A549 (cell line): ENCODE results near the gene SHKBP1. TPM values are rescaled to one million over a fixed set of nuclear protein-coding genes. Genes with fewer than 3 reads are reported as not detected.

Experiments used
- ATAC-seq, 2 experiments: fragments of 200-7000 bp in 1 of 2; fragments of >200 bp in 1 of 2; cut with Nextera tagmentation in 1 of 2; cut with Tn5 transposase in 1 of 2; 3 replicates each; pipeline versions ENCODE4 v1.8.0 to v1.9.1; 2018 to 2020; ENCODE audit warnings: mild to moderate bottlenecking in 1 of 2, moderate library complexity in 1 of 2
- CTCF ChIA-PET: fragments of 300-600 bp; sonication (Branson Sonifier 250); formaldehyde crosslinking; extraction: SDS; loops from one replicate; lab custom pipeline; 2021; ENCODE audit warnings: antibody characterized with exemption, inconsistent platforms; lab: Yijun Ruan, JAX
- POLR2A ChIA-PET: fragments of 350-600 bp; formaldehyde crosslinking; extraction: SDS; loops from one replicate; lab custom pipeline; 2021; ENCODE audit warnings: antibody characterized with exemption, inconsistent platforms; lab: Yijun Ruan, JAX
- DNase-seq, 2 experiments: peaks; one replicate each; pipeline versions ENCODE4 v3.0.0 to v3.0.0-alpha.2; 2011 to 2016; ENCODE audit warnings: low read depth in 1 of 2, low spot score in 1 of 2
- FAIRE-seq: peaks from 2 replicates; lab custom pipeline; 2011; peaks lifted over from hg19 to GRCh38; lab: Jason Lieb, UNC
- H3K27ac ChIP-seq, 2 experiments: fragments of >200 bp; sonication (Bioruptor Twin); formaldehyde crosslinking; 3 replicates each; pipeline ENCODE4 v1.5.1; 2016 to 2017
- H3K4me1 ChIP-seq: fragments of >200 bp; sonication (Bioruptor Twin); formaldehyde crosslinking; 3 replicates; pipeline ENCODE4 v1.6.1; 2016
- H3K4me2 ChIP-seq: fragments of >200 bp; sonication (Bioruptor Twin); formaldehyde crosslinking; 3 replicates; pipeline ENCODE4 v1.6.1; 2016
- H3K4me3 ChIP-seq: fragments of >200 bp; sonication (Bioruptor Twin); formaldehyde crosslinking; 3 replicates; pipeline ENCODE4 v1.5.1; 2016
- H3K9me3 ChIP-seq: fragments of >200 bp; sonication (Bioruptor Twin); formaldehyde crosslinking; 3 replicates; pipeline ENCODE4 v1.6.1; 2016
- BCL3 ChIP-seq: fragments of >200 bp; sonication (Bioruptor Twin); formaldehyde crosslinking; IDR thresholded peaks from 3 replicates; pipeline ENCODE4 v1.6.1; 2016
- BHLHE40 ChIP-seq: IDR thresholded peaks from 2 replicates; pipeline ENCODE4 v1.6.1; 2012; ENCODE audit warnings: low read depth, low read length, inconsistent platforms
- CBX8 ChIP-seq: fragments of 200-600 bp; sonication (generic); IDR thresholded peaks from 2 replicates; pipeline ENCODE4 v1.6.1; 2016
- CEBPB ChIP-seq, 2 experiments: fragments of >200 bp in 1 of 2; sonication (Bioruptor Twin) in 1 of 2; formaldehyde crosslinking in 1 of 2; IDR thresholded peaks; 2 replicates each; pipeline ENCODE4 v1.6.1; 2012 to 2016
- CHD4 ChIP-seq: fragments of 200-600 bp; sonication (generic); IDR thresholded peaks from 2 replicates; pipeline ENCODE4 v1.6.1; 2016; ENCODE audit warnings: antibody characterized with exemption, mild to moderate bottlenecking, borderline replicate concordance
- ELK1 ChIP-seq: fragments of 150-350 bp; IDR thresholded peaks from 2 replicates; pipeline ENCODE4 v1.6.1; 2014; ENCODE audit warnings: low read depth, mild to moderate bottlenecking, low read length
- FOSB ChIP-seq: fragments of 250-450 bp; sonication (Bioruptor Pico); IDR thresholded peaks from 2 replicates; pipeline ENCODE4 v1.5.0; 2020; ENCODE audit warnings: mild to moderate bottlenecking, moderate library complexity
- FOXS1 ChIP-seq: fragments of 250-450 bp; sonication (Bioruptor Pico); IDR thresholded peaks from 2 replicates; pipeline ENCODE4 v1.5.0; 2020; ENCODE audit warnings: mild to moderate bottlenecking, moderate library complexity
- GATA3 ChIP-seq: IDR thresholded peaks from 2 replicates; pipeline ENCODE4 v1.6.1; 2012; ENCODE audit warnings: borderline replicate concordance
- HEYL ChIP-seq: fragments of 250-450 bp; sonication (Bioruptor Pico); IDR thresholded peaks from 2 replicates; pipeline ENCODE4 v1.8.0; 2021; ENCODE audit warnings: mild to moderate bottlenecking, moderate library complexity
- HOXB5 ChIP-seq: fragments of 250-450 bp; sonication (Bioruptor Pico); IDR thresholded peaks from 2 replicates; pipeline ENCODE4 v1.5.0; 2020; ENCODE audit warnings: mild to moderate bottlenecking, moderate library complexity
- KDM1A ChIP-seq: fragments of 200-600 bp; sonication (generic); IDR thresholded peaks from 2 replicates; pipeline ENCODE4 v1.6.1; 2016; ENCODE audit warnings: low read depth, mild to moderate bottlenecking
- MYC ChIP-seq: IDR thresholded peaks from 2 replicates; pipeline ENCODE4 v1.6.1; 2012; ENCODE audit warnings: mild to moderate bottlenecking, inconsistent platforms, low read length, improper control_type of control experiment, borderline replicate concordance
- NFE2L2 ChIP-seq: fragments of 150-350 bp; conservative IDR thresholded peaks from 2 replicates; pipeline ENCODE4 v1.6.1; 2014; ENCODE audit warnings: low read length
- NPAS2 ChIP-seq: fragments of 250-450 bp; sonication (Bioruptor Pico); IDR thresholded peaks from 2 replicates; pipeline ENCODE4 v1.8.0; 2022; ENCODE audit warnings: mild to moderate bottlenecking, moderate library complexity, borderline replicate concordance
- RCOR1 ChIP-seq: fragments of 150-350 bp; IDR thresholded peaks from 2 replicates; pipeline ENCODE4 v1.6.1; 2014; ENCODE audit warnings: antibody characterized with exemption, low read length, low read depth
- SREBF2 ChIP-seq: fragments of 450-650 bp; IDR thresholded peaks from 2 replicates; pipeline ENCODE4 v1.6.1; 2014; ENCODE audit warnings: mild to moderate bottlenecking, moderate library complexity
- TFCP2L1 ChIP-seq: fragments of 250-450 bp; sonication (Bioruptor Pico); IDR thresholded peaks from 2 replicates; pipeline ENCODE4 v1.5.0; 2021; ENCODE audit warnings: mild to moderate bottlenecking
- TP53 ChIP-seq: fragments of 250-450 bp; sonication (Bioruptor Pico); IDR thresholded peaks from 2 replicates; pipeline ENCODE4 v1.5.0; 2021; ENCODE audit warnings: mild to moderate bottlenecking, moderate library complexity
- ZNF302 ChIP-seq: fragments of 250-450 bp; sonication (Bioruptor Pico); IDR thresholded peaks from 2 replicates; pipeline ENCODE4 v1.9.0; 2021; ENCODE audit warnings: inconsistent platforms, mild to moderate bottlenecking, moderate library complexity
- WGBS: methylation state at CpG from one replicate; pipeline ENCODE4 v1.1.6; 2017; ENCODE audit errors: missing lambda C conversion rate; 5-methylcytosine and 5-hydroxymethylcytosine counted together
- polyA plus RNA-seq, 4 experiments: library from polyadenylated mRNA; depleted of rRNA in 3 of 4; stranded (reverse); fragments of >200 nt; fragmentation: RNase III in 1 of 4; extraction: RNeasy Plus Mini Kit Qiagen cat#74134 plus additional on column Dnase treatment in 1 of 4; gene quantifications; 2 replicates in 3 of 4; 3 replicates in 1 of 4; pipeline ENCODE4 v1.2.3, GENCODE V29; 2011 to 2017
- TF ChIP-seq, protein P1 (sequence below): fragments of >200 bp; sonication (Bioruptor Twin); formaldehyde crosslinking; IDR thresholded peaks from 2 replicates; pipeline ENCODE4 v1.6.1; 2016

SHKBP1 gene
- polyA plus RNA-seq, 2 of the 4 experiments (the other 2 are of a cell fraction): 75.2 to 123 TPM

GRCh38 chr19:40600570-40601133, 24.0 kb downstream of the SHKBP1 start:
- ChIA-PET CTCF (interaction anchor here (0.8 to 35.2 kb wide), 12 partner anchors 14 to 461 kb away, joined by 3 to 2247 read pairs (median 6); partner anchors contain the start of genes BLVRB and SPTBN4), POLR2A (no interaction called here)
- Histone ChIP-seq H3K4me2 (no peak overlapping the region), H3K4me3 (no peak overlapping the region), H3K4me1 (peaks cover 52% of the 10 kb centered on the region), H3K27ac (no peak overlapping the region), H3K9me3 (no peaks in the 10 kb centered on the region)
- ATAC-seq (no peak), FAIRE-seq (no peak), DNase-seq (no peak)
- TF ChIP-seq BCL3: no peak
- TF ChIP-seq BHLHE40: no peak
- TF ChIP-seq CBX8: no peak
- no peak for TF ChIP-seq TFCP2L1 (CRISPR knock-in tag)
- TF ChIP-seq MYC: no peak
- WGBS: 94% methylated on average over 13 of the region's 13 CpGs

DNA sequence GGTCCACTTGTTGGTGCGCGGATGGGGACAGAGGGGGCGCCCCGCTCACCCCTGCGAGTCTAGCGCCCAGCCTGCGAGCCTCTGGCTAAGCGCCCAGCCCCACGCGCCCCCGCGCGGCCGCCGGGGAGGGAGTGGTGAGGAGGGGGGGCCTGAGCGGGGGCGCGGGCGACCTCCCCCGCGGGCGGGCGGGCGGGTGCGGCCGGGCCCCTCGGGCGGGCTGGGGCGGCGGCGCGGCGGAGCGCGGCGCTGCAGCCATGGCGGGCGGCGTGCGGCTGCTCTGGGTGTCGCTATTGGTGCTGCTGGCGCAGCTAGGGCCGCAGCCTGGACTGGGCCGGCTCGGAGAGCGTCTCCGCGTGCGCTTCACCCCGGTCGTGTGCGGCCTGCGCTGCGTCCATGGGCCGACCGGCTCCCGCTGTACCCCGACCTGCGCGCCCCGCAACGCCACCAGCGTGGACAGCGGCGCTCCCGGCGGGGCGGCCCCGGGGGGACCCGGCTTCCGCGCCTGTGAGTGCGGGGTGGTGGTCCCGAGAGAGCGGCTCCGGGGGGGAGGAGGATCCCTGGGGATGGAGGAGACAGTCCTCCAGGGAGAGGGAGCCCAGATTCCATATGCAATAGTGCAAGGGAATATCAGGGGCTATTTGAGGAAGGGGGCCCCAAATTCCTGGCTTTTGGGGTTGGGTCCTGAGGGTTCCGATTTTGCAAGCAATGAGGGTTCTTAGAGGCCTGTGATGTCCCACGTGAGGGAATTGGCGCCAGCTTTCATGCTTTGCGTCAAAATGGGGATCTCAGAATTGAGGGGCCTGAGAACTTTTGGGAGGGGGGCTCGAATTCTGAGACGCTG, 24.7 kb downstream of the SHKBP1 start, which contains the start of gene LTBP4:
LTBP4 (plus strand) TSS at position 236 of the 841 bp plus-strand sequence; CDS start at position 255, 19 bp downstream.
- DNase-seq (no peak), FAIRE-seq (no peak), ATAC-seq (no peak)
- Histone ChIP-seq H3K27ac (peak within 1 kb of the TSS; percentile 55 to 85), H3K4me2 (peak within 1 kb of the TSS; percentile 92), H3K4me3 (peak within 1 kb of the TSS; percentile 16; the same call in 1 of the 3 replicates), H3K9me3 (no peaks in the 10 kb centered on the region), H3K4me1 (peaks cover 57% of the 10 kb centered on the region)
- TF ChIP-seq FOSB (CRISPR knock-in tag): no peak
- TF ChIP-seq, protein P1, sequence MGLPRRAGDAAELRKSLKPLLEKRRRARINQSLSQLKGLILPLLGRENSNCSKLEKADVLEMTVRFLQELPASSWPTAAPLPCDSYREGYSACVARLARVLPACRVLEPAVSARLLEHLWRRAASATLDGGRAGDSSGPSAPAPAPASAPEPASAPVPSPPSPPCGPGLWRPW: no peak
- 0 out of 2 replicates have a peak, but pooled peaks have one; percentile 3 for TF ChIP-seq GATA3
- ChIA-PET CTCF (interaction anchor here (0.7 to 35.2 kb wide), 13 partner anchors 14 to 462 kb away, joined by 3 to 2247 read pairs (median 7); partner anchors contain the start of genes BLVRB and SPTBN4), POLR2A (no interaction called here)
- WGBS: 90% methylated on average over 59 of the region's 82 CpGs

- 59% methylated on average over 2 of the region's 2 CpGs for WGBS
- POLR2A ChIA-PET: interaction anchor here (0.8 to 2.8 kb wide), 6 partner anchors 8 to 177 kb away, joined by 3 to 35 read pairs (median 14); partner anchors contain the start of genes BLVRB and SERTAD1
- H3K4me3 ChIP-seq: peak overlapping the region; percentile 36
- TF ChIP-seq NFE2L2 (no peak), CEBPB (IDR thresholded peaks at IDR 0.05) (no peak), SREBF2 (no peak), NPAS2 (no peak), ZNF302 (CRISPR knock-in tag) (no peak), HEYL (CRISPR knock-in tag) (no peak), CHD4 (no peak), FOXS1 (CRISPR knock-in tag) (no peak), HOXB5 (CRISPR knock-in tag) (no peak), CBX8 (no peak), KDM1A (no peak), GATA3 (no peak), BCL3 (no peak), ELK1 (no peak), TP53 (no peak), RCOR1 (no peak)
- TF ChIP-seq, protein P1: no peak
- H3K4me1 ChIP-seq: peaks cover 61% of the 10 kb centered on the region
- peak overlapping the region; percentile 55 to 85 for H3K27ac ChIP-seq
- peak overlapping the region; percentile 92 for H3K4me2 ChIP-seq
- ATAC-seq: no peak
- no peak for FAIRE-seq
- H3K9me3 ChIP-seq: no peaks in the 10 kb centered on the region
- CTCF ChIA-PET: interaction anchor here (0.8 to 35.2 kb wide), 31 partner anchors 8 to 463 kb away, joined by 3 to 2247 read pairs (median 7); partner anchors contain the start of genes BLVRB, SERTAD1 and SPTBN4
- DNase-seq: no peak
These were observed 26.4 kb downstream of the SHKBP1 start for GRCh38 chr19:40603071-40603388.
